SH-SY5Y (cell line): ENCODE measurements around the gene FAM13C.

Experiments used
- GATA2 ChIP-seq: IDR thresholded peaks from 2 replicates; pipeline ENCODE4 v1.6.1; 2011; ENCODE audit warnings: mild to moderate bottlenecking, low read depth, low read length
- GATA3 ChIP-seq: IDR thresholded peaks from 2 replicates; pipeline ENCODE4 v1.6.1; 2011; ENCODE audit warnings: low read depth, mild to moderate bottlenecking, low read length, moderate library complexity

The FAM13C gene

DNA sequence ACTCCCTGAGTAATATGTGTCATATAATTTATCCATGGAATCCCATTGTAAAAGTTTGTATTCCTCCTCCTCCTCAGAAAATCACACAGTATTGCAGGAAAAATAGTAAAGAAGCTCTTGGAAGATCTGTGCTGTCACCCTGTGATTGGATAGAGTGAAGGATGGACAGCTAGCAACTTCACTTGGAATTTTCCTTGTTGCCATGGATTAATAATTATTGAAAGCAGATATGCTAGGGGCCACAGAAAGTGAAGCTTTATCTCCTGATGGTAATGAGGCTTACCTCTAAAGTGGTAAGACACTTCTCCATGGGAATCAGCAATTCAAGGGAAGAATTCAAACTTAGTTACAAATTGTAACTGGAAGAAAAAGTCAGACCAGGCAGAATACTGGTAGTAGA lies 137.1 kb downstream of the FAM13C start:
- TF ChIP-seq GATA3 (no peak), GATA2 (no peak)

DNA sequence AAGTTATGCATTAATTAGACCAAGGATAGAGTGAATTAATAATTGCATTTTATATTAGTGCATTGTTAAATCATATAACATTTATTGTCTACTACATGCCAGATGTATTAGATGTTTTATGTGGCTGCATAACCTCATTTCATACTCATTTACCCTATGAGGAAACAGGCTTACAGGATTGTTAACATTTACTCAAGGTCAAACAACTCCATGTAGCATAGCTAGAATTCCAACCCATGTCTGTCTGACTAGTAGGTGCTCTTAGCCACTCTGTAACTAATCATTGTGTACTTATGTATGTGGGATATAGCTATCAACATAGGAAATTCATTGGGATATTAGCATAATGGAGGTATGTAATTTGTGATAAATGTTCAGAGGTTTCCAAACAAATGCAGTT lies 139.6 kb downstream of the FAM13C start:
- TF ChIP-seq GATA2 (no peak), GATA3 (no peak)

DNA sequence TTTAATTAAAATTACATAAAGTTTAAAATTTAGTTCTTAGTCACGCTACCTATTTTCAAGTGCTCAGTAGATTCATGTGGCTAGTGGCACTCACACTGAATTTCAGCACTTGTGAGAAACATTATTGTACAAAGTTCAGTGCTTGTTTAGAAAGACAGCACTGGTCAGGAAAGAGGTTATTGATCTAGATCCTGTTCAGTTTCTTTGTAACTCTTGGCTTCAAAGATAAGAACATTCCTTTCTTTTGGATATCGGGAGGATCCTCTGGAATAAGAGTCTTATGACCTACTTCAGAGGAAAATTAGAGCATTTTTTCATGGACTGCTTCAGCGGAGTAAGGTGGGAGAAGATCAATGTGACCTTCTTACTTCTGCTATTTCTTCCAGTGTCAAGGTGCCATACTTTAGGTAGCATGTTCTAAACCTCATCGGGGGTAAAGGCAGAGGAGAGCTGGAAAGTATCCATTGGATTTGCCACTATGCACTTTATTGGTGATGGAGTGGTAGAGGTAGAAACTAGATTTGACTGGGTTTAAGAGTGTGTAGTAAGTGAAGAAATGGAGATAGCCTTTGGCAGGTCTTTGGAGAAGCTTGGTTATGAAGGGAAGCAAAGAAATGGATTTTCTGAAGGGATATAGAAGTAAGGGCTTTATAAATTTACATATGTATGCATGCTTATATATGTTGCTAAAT lies 146.0 kb downstream of the FAM13C start:
- TF ChIP-seq GATA3, result no peak
- no peak for TF ChIP-seq GATA2

DNA sequence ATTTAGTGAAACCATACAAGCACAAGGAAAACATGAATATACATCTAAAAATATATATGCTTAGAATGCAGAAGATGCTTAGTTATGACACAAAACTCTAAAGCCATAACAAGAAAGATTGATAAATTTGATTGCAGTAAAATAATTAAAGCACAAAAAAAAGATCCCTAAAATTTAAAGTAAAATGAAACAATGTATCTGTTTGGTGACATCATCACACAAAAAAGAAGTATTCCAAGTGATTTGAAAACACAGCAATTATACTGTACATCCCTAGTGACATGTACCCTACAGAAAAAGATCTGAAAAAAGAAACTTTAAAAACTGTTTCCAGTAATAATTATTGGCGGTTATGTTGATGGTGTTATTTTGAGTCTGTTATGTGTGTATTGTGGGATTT lies 148.2 kb downstream of the FAM13C start:
- TF ChIP-seq GATA2 (no peak), GATA3 (no peak)

DNA sequence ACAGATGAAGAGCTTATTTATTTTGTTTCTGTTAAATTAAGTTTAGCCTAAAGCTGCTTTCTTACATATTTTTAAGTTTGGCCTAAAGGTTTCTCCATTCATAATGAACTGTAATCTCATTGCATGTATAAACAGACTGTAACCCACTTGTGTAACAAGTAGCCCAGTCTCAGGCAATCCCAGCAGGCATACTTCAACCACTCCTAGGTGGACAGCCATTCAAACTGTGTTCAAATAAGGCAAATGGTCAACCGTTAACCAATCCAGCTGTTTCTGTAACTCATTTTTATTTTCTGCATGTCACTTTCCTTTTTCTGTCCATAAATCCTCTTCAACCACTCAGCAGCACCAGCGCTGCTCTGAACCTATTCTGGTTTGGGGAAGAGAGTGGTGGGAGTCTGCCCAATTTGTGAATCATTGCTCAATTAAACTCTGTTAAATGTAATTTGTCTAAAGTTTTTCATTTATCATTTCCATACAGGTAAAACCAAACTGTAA lies 150.0 kb downstream of the FAM13C start:
- TF ChIP-seq GATA2, result no peak
- no peak for TF ChIP-seq GATA3

DNA sequence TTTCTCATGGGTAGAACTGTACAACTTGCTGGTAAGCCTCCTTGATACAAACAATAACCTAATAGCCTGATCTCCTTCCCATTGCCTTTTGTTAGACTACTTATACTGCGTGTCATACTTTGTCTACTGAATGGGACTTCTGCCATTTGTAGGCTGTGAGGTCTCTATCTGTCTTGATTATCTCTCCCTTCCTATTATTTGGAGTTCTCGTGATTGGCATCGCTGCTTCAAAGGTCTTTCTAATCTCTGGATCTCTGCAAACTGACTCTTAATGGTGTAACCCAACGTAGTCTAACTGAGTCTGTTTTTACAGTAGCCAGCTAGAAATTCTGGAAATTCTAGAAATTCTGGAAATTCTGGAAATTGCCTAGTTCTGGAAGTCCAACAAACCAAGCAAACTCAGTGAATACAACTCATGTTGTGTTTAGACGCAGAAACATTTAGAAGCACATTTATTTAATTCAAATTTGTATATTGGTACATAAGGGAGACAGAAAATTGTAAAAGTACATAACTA lies 156.1 kb downstream of the FAM13C start:
- TF ChIP-seq GATA3 (no peak), GATA2 (no peak)
